GM12801 (cell line): ENCODE data around the gene SELENOF.

Experiments used
- TF ChIP-seq, protein P1 (sequence below): IDR thresholded peaks from one replicate; pipeline ENCODE4 v1.5.1; 2011; ENCODE audit warnings: control low read depth; ENCODE audit not compliant: insufficient read length; ENCODE audit errors: extremely low read depth

Gene SELENOF

DNA sequence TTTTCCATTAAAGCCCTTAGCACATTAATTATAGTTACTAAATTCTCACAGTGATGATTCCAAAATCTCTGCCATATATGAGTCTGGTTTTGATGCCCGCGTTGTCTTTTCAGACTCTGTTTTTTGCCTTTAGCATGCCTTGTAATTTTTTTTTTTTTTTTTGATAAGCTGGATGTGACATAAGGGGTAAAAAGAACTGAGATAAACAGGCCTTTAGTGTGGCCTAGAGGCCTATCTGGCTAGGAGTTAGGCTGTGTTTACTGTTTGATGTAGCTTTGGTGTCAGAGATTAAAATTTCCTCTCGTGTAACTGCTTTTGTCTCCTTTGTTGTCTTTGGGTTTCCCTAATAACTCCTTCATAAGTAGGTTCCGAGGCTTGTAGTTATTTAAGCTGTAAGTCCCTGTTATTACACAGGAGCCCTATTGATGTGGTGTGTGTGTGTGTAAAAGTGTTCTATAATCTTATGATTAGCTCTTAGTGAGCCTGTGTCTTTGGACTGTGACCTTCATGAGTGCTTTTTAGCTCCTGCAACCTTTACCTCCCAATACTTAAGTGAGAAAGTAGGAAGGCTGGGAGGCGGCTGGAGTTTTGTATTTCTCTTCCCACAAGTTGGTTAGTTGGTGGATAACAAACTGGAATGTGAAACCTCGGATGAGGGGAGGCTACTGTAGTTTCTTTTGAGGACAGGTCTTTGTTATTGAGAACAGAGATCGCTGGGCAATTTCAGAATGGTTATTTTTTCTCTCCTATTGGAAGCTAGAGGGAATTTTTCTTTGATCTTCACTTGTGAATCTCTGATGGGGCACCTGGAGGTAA is 19.8 kb upstream of the SELENOF start:
- TF ChIP-seq, protein P1, sequence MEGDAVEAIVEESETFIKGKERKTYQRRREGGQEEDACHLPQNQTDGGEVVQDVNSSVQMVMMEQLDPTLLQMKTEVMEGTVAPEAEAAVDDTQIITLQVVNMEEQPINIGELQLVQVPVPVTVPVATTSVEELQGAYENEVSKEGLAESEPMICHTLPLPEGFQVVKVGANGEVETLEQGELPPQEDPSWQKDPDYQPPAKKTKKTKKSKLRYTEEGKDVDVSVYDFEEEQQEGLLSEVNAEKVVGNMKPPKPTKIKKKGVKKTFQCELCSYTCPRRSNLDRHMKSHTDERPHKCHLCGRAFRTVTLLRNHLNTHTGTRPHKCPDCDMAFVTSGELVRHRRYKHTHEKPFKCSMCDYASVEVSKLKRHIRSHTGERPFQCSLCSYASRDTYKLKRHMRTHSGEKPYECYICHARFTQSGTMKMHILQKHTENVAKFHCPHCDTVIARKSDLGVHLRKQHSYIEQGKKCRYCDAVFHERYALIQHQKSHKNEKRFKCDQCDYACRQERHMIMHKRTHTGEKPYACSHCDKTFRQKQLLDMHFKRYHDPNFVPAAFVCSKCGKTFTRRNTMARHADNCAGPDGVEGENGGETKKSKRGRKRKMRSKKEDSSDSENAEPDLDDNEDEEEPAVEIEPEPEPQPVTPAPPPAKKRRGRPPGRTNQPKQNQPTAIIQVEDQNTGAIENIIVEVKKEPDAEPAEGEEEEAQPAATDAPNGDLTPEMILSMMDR = no peak

DNA sequence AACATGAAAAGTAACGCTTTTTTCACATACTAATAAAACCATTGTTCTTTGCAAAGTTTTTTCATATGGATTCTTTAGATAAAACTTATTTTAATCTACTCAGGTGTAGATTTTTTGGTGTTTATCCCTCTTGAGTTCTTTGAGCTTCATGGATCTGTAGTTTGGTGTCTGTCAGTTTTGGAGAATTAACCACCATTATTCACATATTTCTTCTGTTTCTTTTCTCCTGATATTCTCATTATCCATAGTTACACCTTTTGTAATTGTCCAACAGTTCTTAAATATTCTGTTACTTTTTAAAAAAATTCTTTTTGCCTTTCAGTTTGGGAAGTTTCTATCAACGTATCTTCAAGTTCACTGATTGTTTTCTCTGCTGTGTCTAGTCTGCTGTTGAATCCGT is 19.1 kb upstream of the SELENOF start:
- TF ChIP-seq, protein P1 = no peak

DNA sequence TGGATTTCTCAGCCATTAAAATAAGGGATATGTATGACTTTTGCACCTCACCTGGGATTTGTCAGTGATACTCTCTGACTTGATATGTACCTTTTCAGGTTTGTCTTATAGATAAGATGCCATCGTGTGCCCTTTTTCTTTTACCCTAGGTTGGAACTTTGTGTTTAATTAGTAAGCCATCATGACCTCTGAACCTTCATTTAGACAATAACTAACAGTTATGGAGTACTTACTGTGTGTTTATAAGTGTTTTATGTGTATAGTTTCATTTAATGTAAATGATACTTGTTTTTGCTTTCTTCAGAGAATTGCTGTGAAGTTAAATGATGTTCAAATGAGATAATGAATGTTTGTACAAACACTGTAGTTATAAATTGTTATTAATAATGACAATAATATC is 14.9 kb upstream of the SELENOF start:
- TF ChIP-seq, protein P1 = no peak

DNA sequence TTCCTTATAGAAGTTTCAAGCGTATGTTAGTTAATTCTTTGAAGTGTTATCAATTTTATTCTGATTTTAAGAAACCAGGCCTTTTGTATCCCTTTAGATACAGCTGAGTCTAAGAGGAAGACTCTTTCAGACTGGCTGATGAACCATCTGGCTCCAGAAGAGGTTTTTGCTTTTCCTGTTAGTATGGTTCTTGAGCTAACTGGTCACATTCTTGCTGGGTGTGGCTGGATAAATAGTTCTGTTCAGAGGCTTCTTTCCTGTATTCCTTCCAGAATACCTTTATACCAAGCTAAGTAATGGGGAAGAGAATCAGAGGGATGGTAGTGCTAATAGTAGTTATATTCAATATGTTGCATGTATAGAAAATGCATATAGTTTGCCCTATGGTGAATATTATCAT is 13.0 kb upstream of the SELENOF start:
- TF ChIP-seq, protein P1 = no peak

DNA sequence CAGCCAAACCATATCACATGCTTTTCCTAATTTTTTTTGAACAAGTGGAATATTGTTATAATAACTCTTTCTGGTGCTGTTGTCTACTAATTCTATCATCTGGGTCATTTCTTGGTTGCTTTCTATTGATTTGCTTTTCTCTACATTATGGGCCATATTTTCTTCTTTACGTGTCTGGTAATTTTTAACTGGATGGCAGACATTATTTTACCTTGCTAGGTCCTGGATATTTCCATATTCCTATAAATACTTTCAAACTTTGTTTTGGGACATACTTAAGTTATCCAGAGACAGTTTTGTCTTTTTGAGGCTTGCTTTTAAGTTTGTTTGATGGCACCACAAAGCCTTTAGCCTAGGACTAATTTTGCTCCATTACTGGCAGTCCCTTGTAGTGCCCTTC is 11.8 kb upstream of the SELENOF start:
- TF ChIP-seq, protein P1 = no peak

DNA sequence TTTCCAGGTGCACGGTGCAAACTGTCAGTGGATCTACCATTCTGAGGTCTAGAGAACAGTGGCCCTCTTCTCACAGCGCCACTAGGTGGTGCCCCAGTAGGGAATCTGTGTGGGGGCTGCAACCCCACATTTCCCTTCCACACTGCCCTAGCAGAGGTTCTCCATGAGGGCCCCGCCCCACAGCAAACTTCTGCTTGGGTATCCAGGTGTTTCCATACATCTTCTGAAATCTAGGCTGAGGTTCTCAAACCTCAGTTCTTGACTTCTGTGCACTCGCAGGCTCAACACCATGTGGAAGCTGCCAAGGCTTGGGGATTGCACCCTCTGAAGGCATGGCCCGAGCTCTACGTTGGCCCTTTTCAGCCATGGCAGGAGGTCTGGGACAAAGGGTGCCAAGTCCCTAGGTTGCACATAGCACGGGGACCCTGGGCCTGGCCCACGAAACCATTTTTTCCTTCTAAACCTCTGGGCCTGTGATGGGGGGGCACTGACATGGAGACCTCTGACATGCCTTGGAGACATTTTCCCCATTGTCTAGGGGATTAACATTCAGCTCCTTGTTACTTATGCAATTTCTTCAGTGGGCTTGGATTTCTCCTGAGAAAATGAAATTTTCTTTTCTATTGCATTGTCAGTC is 10.5 kb upstream of the SELENOF start:
- TF ChIP-seq, protein P1 = no peak

DNA sequence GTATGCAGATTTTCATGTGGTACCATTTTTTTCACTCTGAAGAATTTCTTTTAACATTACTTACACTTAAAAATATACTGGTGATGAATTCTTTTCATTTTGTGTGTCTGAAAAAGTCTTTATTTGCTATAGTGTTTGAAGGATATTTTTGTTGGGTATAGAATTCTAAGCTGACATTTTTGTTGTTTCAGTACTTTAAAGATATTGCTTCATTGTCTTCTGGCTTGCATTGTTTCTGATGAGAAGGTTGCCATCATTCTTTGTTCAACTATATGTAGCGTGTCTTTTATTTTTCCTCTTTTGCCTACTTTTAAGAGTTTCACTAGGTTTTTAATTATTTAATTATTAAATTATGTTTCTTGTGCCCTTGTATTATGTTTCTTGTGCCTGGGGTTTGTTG is 8.5 kb upstream of the SELENOF start:
- TF ChIP-seq, protein P1 = no peak
